ENCODE results near the gene VDAC1.
"Not testable (repeated sequence)": the region's sequence is repeated elsewhere in the genome, so short reads cannot be mapped to it uniquely, and the experiment has no call there.

The VDAC1 gene

GRCh38 chr5:133995341-133995740 lies 9.4 kb downstream of the VDAC1 start:
- DNase-seq (ENCODE audit: low read depth in 2 of 2), result no peak

DNA sequence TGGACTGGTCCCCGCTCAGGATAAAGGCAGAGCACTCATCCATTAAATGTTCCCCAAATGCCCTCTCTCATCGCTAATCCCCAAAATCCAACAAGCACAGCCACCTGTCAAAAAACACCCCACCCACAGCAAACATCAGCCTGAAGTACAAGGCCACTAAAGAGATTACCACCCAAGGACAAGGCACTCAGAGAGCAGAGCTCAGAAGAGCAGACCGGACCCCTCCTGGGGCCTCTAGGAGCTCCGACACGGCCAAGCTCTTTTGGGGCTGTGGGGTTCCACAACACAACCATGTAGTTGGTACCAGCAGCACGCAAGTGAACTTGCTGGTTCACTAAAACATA lies 9.8 kb downstream of the VDAC1 start:
- DNase-seq (ENCODE audit: low read depth in 2 of 2), result no peak

DNA sequence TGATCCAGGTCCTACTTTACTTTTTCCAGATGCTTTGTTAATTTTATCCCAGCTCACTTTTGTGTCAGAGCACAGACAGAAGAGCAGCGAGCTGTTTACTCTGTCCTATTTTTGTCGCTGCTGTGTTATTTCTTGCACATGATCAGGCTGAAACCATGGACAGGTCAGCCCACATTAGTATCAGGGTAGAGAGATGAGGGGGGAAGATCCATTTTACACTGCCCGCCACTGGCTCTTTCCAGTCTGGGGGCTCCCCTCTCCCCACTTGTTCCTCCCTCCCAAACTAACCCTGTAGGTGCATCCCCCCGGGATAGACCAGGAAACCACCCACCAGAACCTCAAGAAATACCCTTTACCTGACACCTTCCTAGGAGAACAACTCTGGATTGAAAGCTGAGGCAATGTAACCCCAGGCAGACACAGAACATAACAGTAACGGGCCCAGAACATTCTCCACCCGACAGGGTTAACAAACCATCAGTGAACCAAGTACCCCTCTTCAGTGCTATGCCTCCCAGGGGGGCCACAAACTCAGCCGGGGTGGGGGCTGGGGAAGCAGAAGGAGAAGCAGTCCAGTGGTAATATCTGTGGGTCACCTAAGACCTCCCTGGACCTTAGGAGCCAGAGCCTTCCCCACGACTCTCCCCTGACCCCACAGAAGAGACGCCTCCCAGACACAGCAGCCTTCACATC lies 10.3 kb downstream of the VDAC1 start:
- DNase-seq (ENCODE audit: low read depth in 2 of 2), result no peak

- no peak for DNase-seq (ENCODE audit: low read depth in 2 of 2)
These were observed 11.4 kb downstream of the VDAC1 start for GRCh38 chr5:133993185-133993936.

DNA sequence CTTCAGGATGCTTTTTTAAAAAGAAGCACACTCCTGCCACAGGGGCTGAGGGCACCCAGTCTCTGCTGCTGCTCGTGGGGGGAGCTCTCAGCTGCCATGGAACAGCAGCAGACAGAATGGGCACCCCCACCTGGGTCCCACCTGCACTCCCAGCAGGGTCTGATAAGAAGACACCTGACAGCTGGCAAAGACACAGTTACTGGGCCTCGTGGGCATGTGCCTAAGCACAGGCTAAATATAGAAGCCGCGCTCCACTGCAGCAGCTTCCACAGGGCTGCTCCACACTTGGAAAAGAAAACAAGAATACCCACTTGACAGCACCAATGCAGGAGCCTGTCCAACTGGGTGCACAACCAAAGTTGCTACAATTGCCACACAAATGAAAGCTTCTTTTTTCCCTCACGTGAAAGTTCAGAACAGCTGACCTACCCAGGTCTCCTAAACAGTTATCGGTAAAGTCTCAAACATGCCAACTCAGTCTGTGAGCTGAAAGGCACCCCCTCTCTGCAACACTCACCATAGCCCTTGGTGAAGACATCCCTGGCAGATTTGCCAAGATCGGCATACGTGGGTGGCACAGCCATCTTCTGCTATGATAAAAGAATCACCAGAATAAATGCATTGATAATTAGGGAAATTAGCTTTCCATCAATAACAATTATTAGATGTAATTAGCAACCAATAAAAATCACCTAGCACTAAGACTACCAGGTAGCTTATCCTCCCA lies 12.2 kb downstream of the VDAC1 start:
- no peak for DNase-seq (ENCODE audit: low read depth in 2 of 2)

GRCh38 chr5:133991171-133991910 lies 13.4 kb downstream of the VDAC1 start:
- DNase-seq (ENCODE audit: low read depth in 2 of 2), result no peak

DNA sequence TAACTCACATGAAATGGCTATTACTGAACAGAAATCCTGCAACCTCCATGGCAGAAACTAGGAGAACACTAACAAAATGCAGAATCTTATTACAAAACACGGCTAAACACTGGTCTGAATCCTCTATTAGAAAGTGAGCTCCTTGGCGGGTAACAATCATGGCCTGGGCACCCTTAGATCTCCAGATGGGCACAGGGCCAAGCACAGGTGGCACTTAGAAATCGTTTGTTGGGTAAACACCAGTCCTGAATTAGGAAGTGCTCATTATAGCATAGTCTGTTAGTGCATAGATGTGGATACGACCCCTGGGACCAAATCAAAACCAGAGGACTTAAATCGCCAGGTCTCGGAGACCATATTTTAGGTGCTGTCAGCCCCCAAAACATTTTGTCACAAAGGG lies 14.4 kb downstream of the VDAC1 start:
- DNase-seq (ENCODE audit: low read depth in 2 of 2), result no peak

DNA sequence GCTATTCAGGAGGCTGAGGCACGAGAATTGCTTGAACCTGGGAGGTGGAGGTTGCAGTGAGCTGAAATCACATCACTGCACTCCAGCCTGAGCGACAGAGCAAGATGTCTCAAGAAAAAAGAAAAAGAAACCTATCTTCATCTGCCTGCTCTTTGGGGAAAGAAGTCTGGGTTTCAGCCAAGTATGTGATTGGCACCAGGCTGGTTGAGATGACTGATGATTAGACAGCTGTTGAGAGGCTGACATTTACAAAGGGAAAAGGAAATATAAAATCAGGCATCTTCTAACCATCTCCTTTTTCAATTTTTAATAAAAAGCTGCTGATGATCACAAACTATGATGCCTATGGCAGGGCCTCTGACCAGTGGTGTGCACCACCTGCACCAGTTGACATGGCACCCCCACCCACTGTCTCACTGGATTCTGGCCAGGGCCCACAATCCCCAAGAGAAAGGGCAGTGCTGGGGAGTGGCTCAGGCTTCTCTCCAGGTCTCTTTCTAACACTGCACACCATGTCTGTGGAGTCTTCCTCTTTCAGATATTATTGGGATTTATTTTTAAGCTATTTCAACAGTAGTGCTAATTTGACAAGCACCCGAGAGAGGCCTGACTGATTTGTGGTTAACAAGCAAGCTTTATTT lies 19.1 kb downstream of the VDAC1 start:
- DNase-seq (ENCODE audit: low read depth in 2 of 2), result no peak

GRCh38 chr5:133983674-133984073 lies 21.1 kb downstream of the VDAC1 start:
- DNase-seq (ENCODE audit: low read depth in 2 of 2), result no peak

DNA sequence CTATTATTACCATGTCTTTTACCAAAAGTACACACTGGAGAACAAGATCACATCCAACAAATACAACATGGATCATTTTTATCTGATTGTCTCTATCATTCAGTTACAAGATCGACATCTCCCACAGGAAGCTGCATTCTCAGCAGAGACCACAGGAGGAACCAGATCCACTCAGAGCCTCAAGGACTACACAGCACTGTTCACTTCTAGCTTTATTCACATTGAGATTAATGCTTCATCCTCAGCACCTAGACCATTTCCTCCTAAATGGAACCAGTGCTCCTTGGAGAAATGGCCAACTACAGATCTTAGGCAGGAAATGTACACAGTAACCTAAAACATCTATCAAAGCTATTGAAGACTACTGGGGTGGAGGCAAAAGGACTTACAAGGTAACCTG lies 23.1 kb downstream of the VDAC1 start:
- DNase-seq (ENCODE audit: low read depth in 2 of 2), result no peak

GRCh38 chr5:133980652-133981051 lies 24.1 kb downstream of the VDAC1 start:
- no peak for DNase-seq (ENCODE audit: low read depth in 2 of 2)

DNA sequence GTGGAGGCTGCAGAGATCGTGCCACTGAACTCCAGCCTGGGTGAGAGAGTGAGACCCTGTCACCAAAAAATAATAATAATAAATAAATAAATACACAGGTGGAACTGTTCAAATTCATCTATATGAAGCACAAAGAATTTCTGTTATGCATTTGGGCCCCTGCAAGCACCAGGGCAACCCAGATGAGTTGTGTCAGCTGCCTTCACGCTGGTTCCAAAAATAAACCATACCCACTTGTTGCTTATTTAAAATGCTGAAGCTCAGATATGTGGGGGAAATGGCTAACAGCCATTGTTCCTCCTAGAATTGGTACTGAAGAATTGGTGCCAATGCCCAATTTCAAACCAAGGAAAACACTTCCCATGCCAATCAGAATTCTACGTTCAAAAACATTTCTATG lies 25.8 kb downstream of the VDAC1 start:
- DNase-seq (ENCODE audit: low read depth in 2 of 2), result no peak

DNA sequence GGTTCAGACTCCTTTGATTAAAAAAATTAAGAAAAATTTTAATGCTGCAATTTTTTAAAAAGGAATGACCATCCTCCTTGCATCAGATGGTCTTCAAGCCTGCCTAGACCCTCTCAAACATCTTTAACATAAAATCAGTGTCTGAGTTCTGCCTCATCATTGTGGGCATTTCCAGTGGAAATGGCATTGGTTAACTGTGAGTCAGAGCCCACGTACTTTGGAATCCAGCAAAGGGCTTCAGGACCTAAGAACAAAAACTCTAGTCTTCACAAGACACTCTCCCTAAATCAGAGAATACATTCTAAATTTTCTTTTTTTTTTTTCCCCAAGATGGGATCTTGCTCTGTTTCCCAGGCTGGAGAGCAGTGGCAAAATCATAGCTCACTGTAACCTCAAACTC lies 26.9 kb downstream of the VDAC1 start:
- DNase-seq (ENCODE audit: low read depth in 2 of 2), result no peak

- no peak for DNase-seq (ENCODE audit: low read depth in 2 of 2)
These were observed 27.5 kb downstream of the VDAC1 start for GRCh38 chr5:133977161-133977787.

DNA sequence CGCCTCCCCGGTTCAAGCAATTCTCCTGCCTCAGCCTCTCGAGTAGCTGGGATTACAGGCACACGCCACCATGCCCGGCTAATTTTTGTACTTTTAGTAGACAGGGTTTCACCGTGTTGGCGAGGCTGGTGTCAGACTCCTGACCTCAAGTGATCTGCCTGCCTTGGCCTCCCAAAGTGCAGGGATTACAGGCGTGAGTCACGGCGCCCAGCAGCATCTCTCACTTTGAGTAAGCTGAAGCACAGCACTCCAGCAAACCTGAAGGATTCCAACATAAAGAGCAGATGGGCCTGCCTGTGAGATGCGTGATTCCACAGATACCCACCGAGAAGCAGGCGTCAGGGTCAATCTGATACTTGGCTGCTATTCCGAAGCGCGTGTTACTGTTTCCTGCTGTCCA lies 29.2 kb downstream of the VDAC1 start:
- DNase-seq (ENCODE audit: low read depth in 2 of 2), result not testable (repeated sequence)

DNA sequence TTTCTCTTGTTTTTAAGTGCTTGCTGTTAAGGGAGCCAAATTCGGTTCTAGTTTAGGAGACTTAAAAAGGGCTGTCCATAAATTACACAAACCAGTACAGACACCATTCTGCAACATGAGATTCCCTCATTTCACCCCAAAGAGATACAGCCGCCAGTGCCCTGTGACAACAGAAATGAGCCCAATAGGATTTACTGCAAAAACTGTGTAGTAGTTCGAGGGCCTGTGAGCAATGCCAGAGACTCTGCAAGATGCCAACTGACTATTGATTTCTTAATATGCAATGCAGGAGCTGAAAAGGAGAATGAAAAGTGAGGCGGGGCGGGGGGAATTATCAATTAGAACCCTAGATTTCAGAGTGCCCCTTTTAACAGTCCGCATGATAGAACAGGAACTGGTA lies 30.6 kb downstream of the VDAC1 start:
- no peak for DNase-seq (ENCODE audit: low read depth in 2 of 2)

DNA sequence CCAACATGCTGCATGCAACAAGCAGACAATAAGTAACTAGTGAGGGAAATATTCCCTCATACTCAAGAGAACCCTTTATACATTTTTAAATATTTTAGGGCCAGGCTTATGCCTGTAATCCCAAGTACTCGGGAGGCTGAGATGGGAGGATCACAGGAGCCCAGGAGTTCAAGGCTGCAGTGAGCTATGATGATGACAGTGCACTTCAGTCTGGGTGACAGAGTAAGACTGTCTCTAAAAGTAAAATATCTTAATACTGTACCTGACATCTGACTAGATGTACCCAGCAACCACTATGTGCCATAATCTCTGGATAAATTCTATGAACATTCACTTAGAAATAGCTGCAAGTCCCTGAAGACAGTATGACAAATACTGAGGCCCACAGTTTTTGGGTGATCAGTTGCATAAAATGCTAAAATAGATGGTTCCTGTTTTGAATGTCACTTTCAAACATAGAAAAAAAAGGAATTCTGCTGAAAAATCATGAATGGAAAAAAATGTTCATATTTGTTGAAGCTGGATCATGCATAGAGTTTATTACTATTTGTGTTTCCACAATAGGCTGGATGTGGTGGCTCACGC lies 34.4 kb downstream of the VDAC1 start:
- DNase-seq (ENCODE audit: low read depth in 2 of 2), result no peak

DNA sequence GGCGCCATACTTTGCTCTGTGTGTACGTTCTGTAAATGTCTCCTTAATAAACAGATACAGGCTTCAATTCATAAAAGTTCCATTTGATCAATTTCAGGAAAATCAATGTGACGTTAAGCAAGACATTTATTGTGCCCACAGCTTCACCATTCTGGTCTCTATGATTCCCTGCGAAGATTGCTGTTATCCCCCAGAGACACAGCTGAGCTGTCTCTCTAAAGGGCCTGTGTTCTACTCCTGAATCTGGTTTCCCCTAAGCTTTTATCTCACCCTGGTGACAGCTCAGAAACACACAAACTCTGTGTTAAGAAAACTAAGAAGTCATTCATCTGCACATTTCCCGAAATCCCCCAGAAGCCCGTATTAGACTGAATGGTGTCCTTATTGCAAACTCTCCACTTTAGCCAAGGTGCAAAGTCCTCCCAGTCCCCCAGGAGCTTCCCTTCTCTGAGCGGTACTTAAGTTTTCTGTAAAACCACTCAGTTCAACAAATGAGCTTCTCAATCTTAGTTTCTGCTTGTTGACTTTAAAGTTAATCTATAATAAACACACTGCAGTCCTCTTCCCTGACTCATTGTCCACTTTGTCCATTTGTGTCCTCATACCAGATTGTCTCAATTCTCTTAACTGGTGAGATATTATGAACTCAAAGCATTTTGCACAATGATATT lies 35.0 kb downstream of the VDAC1 start:
- DNase-seq (ENCODE audit: low read depth in 2 of 2), result no peak

- peak; percentile 75 to 83 for DNase-seq (ENCODE audit: low read depth in 2 of 2)
These were observed 36.4 kb downstream of the VDAC1 start, which contains the start of gene C5orf15 for GRCh38 chr5:133968204-133968980. Gene C5orf15, minus strand, starts transcription at chr5:133968625. Its CDS starts 41 bp downstream, at chr5:133968584.
